HEK293T (cell line): Measurements from ENCODE around the gene MAT1A.

Source experiments
- CTCF ChIA-PET: fragments of 350-600 bp; formaldehyde crosslinking; extraction: SDS; loops from one replicate; lab custom pipeline; 2021; ENCODE audit warnings: antibody characterized with exemption, inconsistent platforms; lab: Yijun Ruan, JAX
- POLR2A ChIA-PET: fragments of 350-600 bp; formaldehyde crosslinking; extraction: SDS; loops from one replicate; lab custom pipeline; 2020; ENCODE audit warnings: antibody characterized with exemption, inconsistent platforms; lab: Yijun Ruan, JAX
- DNase-seq: peaks from one replicate; pipeline ENCODE4 v3.0.0; 2012; ENCODE audit warnings: mixed read lengths; ENCODE audit errors: extremely low spot score
- ARNT ChIP-seq: fragments of 450-650 bp; IDR thresholded peaks from 2 replicates; pipeline ENCODE4 v1.6.1; 2017; ENCODE audit warnings: mild to moderate bottlenecking
- BHLHE40 ChIP-seq: fragments of 450-650 bp; IDR thresholded peaks from 2 replicates; pipeline ENCODE4 v1.6.1; 2016; ENCODE audit warnings: mild to moderate bottlenecking, moderate library complexity, borderline replicate concordance
- CTBP1 ChIP-seq: fragments of 450-650 bp; IDR thresholded peaks from 2 replicates; pipeline ENCODE4 v1.6.1; 2016; ENCODE audit warnings: borderline replicate concordance
- ELF4 ChIP-seq: fragments of 450-650 bp; IDR thresholded peaks from 2 replicates; pipeline ENCODE4 v1.6.1; 2017; ENCODE audit warnings: antibody characterized with exemption
- FOXA1 ChIP-seq: fragments of 450-650 bp; IDR thresholded peaks from 2 replicates; pipeline ENCODE4 v1.6.1; 2016; ENCODE audit warnings: mild to moderate bottlenecking
- FOXK2 ChIP-seq: fragments of 450-650 bp; IDR thresholded peaks from 2 replicates; pipeline ENCODE4 v1.6.1; 2016; ENCODE audit warnings: mild to moderate bottlenecking
- FOXM1 ChIP-seq: fragments of 450-650 bp; IDR thresholded peaks from 2 replicates; pipeline ENCODE4 v1.6.1; 2017; ENCODE audit warnings: mild to moderate bottlenecking, borderline replicate concordance
- HDGF ChIP-seq: fragments of 450-650 bp; IDR thresholded peaks from 2 replicates; pipeline ENCODE4 v1.6.1; 2017; ENCODE audit warnings: antibody characterized with exemption, borderline replicate concordance
- L3MBTL2 ChIP-seq: fragments of 450-650 bp; conservative IDR thresholded peaks from 2 replicates; pipeline ENCODE4 v1.6.1; 2016; ENCODE audit warnings: mild to moderate bottlenecking
- LEF1 ChIP-seq: fragments of 450-650 bp; IDR thresholded peaks from 2 replicates; pipeline ENCODE4 v1.6.1; 2017; ENCODE audit warnings: mild to moderate bottlenecking, borderline replicate concordance
- NFRKB ChIP-seq: fragments of 450-650 bp; IDR thresholded peaks from 2 replicates; pipeline ENCODE4 v1.6.1; 2016; ENCODE audit warnings: mild to moderate bottlenecking, moderate library complexity
- SP1 ChIP-seq: fragments of 450-650 bp; IDR thresholded peaks from 2 replicates; pipeline ENCODE4 v1.6.1; 2017
- SUZ12 ChIP-seq: fragments of 450-650 bp; IDR thresholded peaks from 2 replicates; pipeline ENCODE4 v1.6.1; 2016; ENCODE audit warnings: mild to moderate bottlenecking
- TARDBP ChIP-seq: fragments of 450-650 bp; IDR thresholded peaks from 2 replicates; pipeline ENCODE4 v1.6.1; 2016
- ZNF384 ChIP-seq: fragments of 450-650 bp; IDR thresholded peaks from 2 replicates; pipeline ENCODE4 v1.6.1; 2016
- TF ChIP-seq, protein P1 (sequence below): fragments of 450-650 bp; IDR thresholded peaks from 2 replicates; pipeline ENCODE4 v1.6.1; 2016

MAT1A gene

GRCh38 chr10:80268266-80268665 is 21.2 kb downstream of the MAT1A start:
- TF ChIP-seq TARDBP (no peak), CTBP1 (no peak), ZNF384 (no peak), LEF1 (no peak), SUZ12 (no peak), ELF4 (no peak), FOXK2 (no peak), FOXM1 (no peak), FOXA1 (no peak), BHLHE40 (no peak), HDGF (no peak)
- TF ChIP-seq, protein P1, sequence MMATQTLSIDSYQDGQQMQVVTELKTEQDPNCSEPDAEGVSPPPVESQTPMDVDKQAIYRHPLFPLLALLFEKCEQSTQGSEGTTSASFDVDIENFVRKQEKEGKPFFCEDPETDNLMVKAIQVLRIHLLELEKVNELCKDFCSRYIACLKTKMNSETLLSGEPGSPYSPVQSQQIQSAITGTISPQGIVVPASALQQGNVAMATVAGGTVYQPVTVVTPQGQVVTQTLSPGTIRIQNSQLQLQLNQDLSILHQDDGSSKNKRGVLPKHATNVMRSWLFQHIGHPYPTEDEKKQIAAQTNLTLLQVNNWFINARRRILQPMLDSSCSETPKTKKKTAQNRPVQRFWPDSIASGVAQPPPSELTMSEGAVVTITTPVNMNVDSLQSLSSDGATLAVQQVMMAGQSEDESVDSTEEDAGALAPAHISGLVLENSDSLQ: no peak
- ChIA-PET POLR2A (interaction anchor here (0.9 kb wide), 1 partner anchor 189 kb away, joined by 3 read pairs; no protein-coding TSS in a partner anchor), CTCF (interaction anchor here (1.6 kb wide), 1 partner anchor 8 kb away, joined by 3 read pairs; no protein-coding TSS in a partner anchor)
- DNase-seq: no peak

DNA sequence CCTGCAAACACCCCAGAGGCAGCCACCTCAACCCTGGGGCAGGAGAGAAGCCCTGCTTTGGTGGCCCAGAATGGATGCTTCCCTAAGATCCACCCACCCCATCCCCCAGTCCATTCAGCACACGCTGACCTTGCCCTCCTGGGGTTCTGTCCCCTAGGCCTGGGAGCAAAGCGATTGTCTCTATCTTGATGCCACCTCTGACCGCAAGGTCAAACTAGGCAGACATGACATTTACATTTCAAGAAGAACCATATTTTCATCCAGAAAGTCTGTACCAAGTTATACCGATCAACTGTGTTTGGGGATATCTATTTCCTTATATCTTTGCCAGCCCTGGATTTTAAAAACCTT is 23.0 kb downstream of the MAT1A start:
- TF ChIP-seq BHLHE40 (no peak), ARNT (no peak)
- CTCF ChIA-PET: no interaction called here
- POLR2A ChIA-PET: no interaction called here
- DNase-seq: no peak

DNA sequence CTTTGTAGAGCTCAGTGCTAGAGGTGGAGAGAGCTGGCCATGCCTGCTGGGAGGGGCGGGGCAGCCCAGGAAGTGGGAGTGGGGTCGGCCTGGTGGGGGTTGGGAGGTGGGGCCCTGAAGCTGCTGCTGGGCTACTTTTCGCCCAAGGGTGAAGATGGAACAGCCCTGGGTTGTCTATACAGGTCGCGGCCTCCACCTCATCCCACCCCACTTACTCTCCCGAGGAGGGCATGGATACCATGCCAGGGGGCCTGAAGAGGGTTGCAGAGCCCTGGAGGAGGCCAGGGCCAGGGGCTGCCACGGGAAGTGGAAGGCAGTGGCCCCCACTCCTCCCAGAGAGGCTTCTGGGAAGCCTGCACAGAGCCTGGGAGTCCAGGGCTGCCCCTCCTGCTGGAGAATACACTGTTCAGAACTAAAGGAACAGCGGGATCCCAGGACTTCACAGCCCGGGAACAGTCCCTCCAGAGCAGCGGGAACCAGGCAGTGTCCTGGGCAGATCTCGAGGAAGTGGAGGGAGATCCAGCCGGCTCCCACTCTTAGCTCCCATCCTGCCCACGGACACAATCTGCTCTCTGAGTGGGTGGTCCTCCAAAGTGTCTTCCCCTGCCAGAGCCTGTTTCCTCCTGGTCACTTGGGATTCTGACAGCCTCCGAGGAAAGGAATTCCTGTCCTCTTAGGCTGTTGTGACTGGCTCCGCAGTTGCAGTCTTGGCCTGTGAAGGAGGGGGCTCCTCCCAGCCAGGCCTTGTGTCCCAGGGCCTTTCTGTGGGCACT is 23.5 kb downstream of the MAT1A start:
- POLR2A ChIA-PET: no interaction called here
- CTCF ChIA-PET: no interaction called here
- DNase-seq: no peak
- TF ChIP-seq L3MBTL2 (no peak), ZNF384 (no peak), CTBP1 (no peak), TARDBP (no peak), NFRKB (no peak), LEF1 (no peak), BHLHE40 (no peak), SUZ12 (no peak), SP1 (no peak), HDGF (no peak), ELF4 (no peak), FOXA1 (no peak), FOXM1 (no peak), FOXK2 (no peak), ARNT (no peak)
- TF ChIP-seq, protein P1: no peak

DNA sequence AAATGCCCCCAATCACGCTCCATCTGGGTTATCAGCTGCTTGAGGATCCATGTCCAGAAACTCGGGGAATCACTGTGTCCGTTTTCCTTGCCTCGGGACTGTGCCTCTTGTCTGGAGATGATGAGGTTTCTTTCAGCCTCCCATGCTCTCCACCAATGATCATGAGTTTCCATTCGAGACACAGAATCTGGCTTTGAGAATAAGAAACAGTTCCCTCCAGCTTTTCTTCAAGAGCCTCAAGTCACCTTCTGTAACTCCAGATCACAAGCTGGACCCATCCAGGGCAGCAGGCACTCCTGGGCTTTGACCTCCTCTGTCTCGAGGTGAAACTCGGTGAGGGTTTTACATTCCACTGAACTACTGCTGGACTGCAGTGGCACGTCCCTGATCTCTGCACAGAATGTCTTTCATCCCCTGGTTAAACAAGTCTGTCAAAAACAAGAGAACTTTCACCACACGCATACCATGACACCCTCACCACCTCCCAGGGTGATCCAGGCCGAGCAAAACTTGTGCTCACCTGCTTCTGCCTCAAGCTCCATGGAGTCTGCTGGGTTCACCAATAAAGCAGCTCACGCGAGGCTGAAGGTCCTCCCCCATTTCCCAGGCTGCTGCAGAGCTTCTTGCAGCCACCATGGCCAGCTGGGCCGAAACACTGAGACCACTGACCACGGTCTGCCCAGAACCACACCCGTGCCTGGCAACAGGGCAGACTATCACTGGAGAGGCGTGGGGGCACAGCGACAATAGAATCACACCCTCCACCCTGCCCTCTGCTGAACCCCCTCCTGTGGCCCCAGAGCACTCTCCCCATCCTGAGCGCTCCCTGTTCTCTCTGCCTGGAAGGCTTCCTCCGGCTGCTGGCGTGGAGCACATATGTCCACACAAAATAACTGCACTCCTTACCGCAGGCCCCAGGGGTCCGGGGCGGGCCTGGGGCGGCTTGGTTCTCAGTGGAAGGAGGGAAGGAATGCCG is 25.1 kb downstream of the MAT1A start:
- no peak for TF ChIP-seq TARDBP
- TF ChIP-seq CTBP1: no peak
- POLR2A ChIA-PET: no interaction called here
- CTCF ChIA-PET: no interaction called here
- DNase-seq: no peak

DNA sequence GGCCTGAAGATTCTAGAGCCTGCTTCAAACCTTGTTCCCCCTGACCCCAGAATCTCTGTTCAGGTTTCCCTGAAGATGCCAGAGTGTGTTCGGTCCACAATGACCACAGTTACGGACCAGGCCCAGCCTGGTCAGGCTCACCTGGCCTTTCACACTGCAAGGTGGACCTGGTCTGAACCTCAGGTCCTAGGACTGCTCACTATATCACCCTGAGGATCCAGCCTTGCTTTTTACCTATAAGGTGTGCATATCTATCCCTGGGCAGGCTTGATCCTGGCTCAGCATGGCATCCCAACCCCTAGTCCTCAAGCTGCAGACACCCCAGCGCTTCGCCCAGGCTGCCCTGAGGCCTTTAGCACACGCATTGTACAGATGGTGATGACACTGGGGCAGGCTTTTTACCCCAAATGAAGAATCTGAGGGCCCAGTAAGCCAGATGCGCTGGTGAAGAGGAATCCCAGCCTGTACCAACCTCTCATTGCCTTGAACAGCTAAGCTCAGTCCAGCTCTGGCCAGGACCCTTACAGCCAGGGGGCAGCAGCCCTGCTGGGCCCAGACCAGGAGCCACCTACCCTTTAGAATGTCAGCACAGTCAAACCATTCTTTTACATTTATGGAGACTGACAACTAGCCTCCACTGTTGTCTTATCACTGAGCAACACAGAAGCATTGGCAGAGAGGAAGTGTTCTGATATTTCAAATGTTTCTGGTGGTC is 28.0 kb downstream of the MAT1A start:
- DNase-seq: no peak
- TF ChIP-seq SUZ12: no peak
- TF ChIP-seq ZNF384: no peak
- no peak for TF ChIP-seq HDGF
- TF ChIP-seq FOXM1: no peak
- no peak for TF ChIP-seq ELF4
- no peak for TF ChIP-seq L3MBTL2
- TF ChIP-seq CTBP1: no peak
- TF ChIP-seq, protein P1: no peak
- TF ChIP-seq BHLHE40: no peak
- TF ChIP-seq TARDBP: no peak
- no peak for TF ChIP-seq NFRKB
- no peak for TF ChIP-seq LEF1
- no peak for TF ChIP-seq FOXK2
- no peak for TF ChIP-seq FOXA1
- no peak for TF ChIP-seq SP1
- TF ChIP-seq ARNT: no peak
- CTCF ChIA-PET: interaction anchor here (0.8 to 1.3 kb wide), 2 partner anchors 8 to 117 kb away, joined by 3 to 4 read pairs; no protein-coding TSS in a partner anchor
- POLR2A ChIA-PET: no interaction called here
